Chondrocyte (in vitro differentiated cells): ENCODE measurements around the gene TNIP3. TPM values are rescaled to one million over a fixed set of nuclear protein-coding genes. Genes with fewer than 3 reads are reported as not detected.
A peak's percentile ranks its signal among the peaks of the same experiment; 100 is the strongest.

ENCODE experiments used
- DNase-seq: peaks from one replicate; pipeline ENCODE4 v3.0.0; 2021; ENCODE audit warnings: mixed read lengths, low spot score
- H3K27ac Mint-ChIP-seq: one replicate; pipeline ENCODE4 v1.8.0; 2021; ENCODE audit warnings: mild to moderate bottlenecking, moderate library complexity, mixed read lengths; ENCODE audit not compliant: unreplicated experiment
- H3K27me3 Mint-ChIP-seq: 2 replicates; pipeline ENCODE4 v1.8.0; 2021; ENCODE audit warnings: low read depth, mixed read lengths
- H3K36me3 Mint-ChIP-seq: 2 replicates; pipeline ENCODE4 v1.8.0; 2021; ENCODE audit warnings: low read depth, mixed read lengths
- H3K4me1 Mint-ChIP-seq: 2 replicates; pipeline ENCODE4 v1.8.0; 2021; ENCODE audit warnings: low read depth, mild to moderate bottlenecking, mixed read lengths
- H3K4me3 Mint-ChIP-seq: one replicate; pipeline ENCODE4 v1.8.0; 2021; ENCODE audit warnings: mild to moderate bottlenecking, moderate library complexity, mixed read lengths; ENCODE audit not compliant: unreplicated experiment
- H3K9me3 Mint-ChIP-seq: 2 replicates; pipeline ENCODE4 v1.8.0; 2021; ENCODE audit warnings: low read depth, mixed read lengths
- CTCF ChIP-seq: fragments of 200-600 bp; sonication (generic); IDR thresholded peaks from 2 replicates; pipeline ENCODE4 v1.5.0; 2021; ENCODE audit warnings: antibody characterized with exemption, mild to moderate bottlenecking, moderate library complexity
- total RNA-seq: library from RNA; stranded (reverse); gene quantifications from 3 replicates; pipeline ENCODE4 v1.2.1, GENCODE V29; 2021

The TNIP3 gene
- total RNA-seq, 1 donor from 2014 or later: not detected

GRCh38 chr4:121200795-121201472 is 36.8 kb upstream of the TNIP3 start:
- no peaks in the 10 kb centered on the region for H3K36me3 Mint-ChIP-seq
- no peak overlapping the region for H3K27ac Mint-ChIP-seq
- peaks cover 23% of the 10 kb centered on the region for H3K27me3 Mint-ChIP-seq
- no peak overlapping the region for H3K4me3 Mint-ChIP-seq
- no peak for TF ChIP-seq CTCF
- H3K4me1 Mint-ChIP-seq: no peaks in the 10 kb centered on the region
- no peaks in the 10 kb centered on the region for H3K9me3 Mint-ChIP-seq
- DNase-seq: no peak

GRCh38 chr4:121199742-121200561 is 35.8 kb upstream of the TNIP3 start:
- H3K27me3 Mint-ChIP-seq: peaks cover 17% of the 10 kb centered on the region
- H3K4me3 Mint-ChIP-seq: no peak overlapping the region
- TF ChIP-seq CTCF: no peak
- no peak overlapping the region for H3K27ac Mint-ChIP-seq
- no peaks in the 10 kb centered on the region for H3K9me3 Mint-ChIP-seq
- DNase-seq: no peak
- H3K4me1 Mint-ChIP-seq: no peaks in the 10 kb centered on the region
- H3K36me3 Mint-ChIP-seq: no peaks in the 10 kb centered on the region

GRCh38 chr4:121198251-121198650 is 34.1 kb upstream of the TNIP3 start:
- Mint-ChIP-seq H3K4me3 (no peak overlapping the region), H3K4me1 (no peaks in the 10 kb centered on the region), H3K27me3 (peaks cover 13% of the 10 kb centered on the region), H3K9me3 (no peaks in the 10 kb centered on the region), H3K27ac (no peak overlapping the region), H3K36me3 (no peaks in the 10 kb centered on the region)
- TF ChIP-seq CTCF: no peak
- no peak for DNase-seq

- Mint-ChIP-seq H3K27me3 (peaks cover 13% of the 10 kb centered on the region), H3K27ac (no peak overlapping the region), H3K9me3 (no peaks in the 10 kb centered on the region), H3K4me1 (peaks cover 2% of the 10 kb centered on the region), H3K36me3 (no peaks in the 10 kb centered on the region), H3K4me3 (no peak overlapping the region)
- no peak for DNase-seq
- no peak for TF ChIP-seq CTCF
Observed at GRCh38 chr4:121195649-121196048, 31.5 kb upstream of the TNIP3 start.

- DNase-seq: no peak
- H3K36me3 Mint-ChIP-seq: no peaks in the 10 kb centered on the region
- H3K27me3 Mint-ChIP-seq: peaks cover 25% of the 10 kb centered on the region
- H3K27ac Mint-ChIP-seq: no peak overlapping the region
- no peak overlapping the region for H3K4me3 Mint-ChIP-seq
- TF ChIP-seq CTCF: peak; percentile 97
- no peaks in the 10 kb centered on the region for H3K9me3 Mint-ChIP-seq
- H3K4me1 Mint-ChIP-seq: peaks cover 2% of the 10 kb centered on the region
Observed at GRCh38 chr4:121192480-121192879, 28.4 kb upstream of the TNIP3 start.
